ENCODE data around the gene UPK1A. TPM values are rescaled to one million over a fixed set of nuclear protein-coding genes. Genes with fewer than 3 reads are reported as not detected.
"Not testable (repeated sequence)": the region's sequence is repeated elsewhere in the genome, so short reads cannot be mapped to it uniquely, and the experiment has no call there.

The UPK1A gene
- total RNA-seq, 2 donors from 2014 or later = 0.19 TPM; not detected in 1

GRCh38 chr19:35643255-35644205, 22.8 kb upstream of the UPK1A start:
- DNase-seq (ENCODE audit: low spot score) = peak; percentile 93

DNA sequence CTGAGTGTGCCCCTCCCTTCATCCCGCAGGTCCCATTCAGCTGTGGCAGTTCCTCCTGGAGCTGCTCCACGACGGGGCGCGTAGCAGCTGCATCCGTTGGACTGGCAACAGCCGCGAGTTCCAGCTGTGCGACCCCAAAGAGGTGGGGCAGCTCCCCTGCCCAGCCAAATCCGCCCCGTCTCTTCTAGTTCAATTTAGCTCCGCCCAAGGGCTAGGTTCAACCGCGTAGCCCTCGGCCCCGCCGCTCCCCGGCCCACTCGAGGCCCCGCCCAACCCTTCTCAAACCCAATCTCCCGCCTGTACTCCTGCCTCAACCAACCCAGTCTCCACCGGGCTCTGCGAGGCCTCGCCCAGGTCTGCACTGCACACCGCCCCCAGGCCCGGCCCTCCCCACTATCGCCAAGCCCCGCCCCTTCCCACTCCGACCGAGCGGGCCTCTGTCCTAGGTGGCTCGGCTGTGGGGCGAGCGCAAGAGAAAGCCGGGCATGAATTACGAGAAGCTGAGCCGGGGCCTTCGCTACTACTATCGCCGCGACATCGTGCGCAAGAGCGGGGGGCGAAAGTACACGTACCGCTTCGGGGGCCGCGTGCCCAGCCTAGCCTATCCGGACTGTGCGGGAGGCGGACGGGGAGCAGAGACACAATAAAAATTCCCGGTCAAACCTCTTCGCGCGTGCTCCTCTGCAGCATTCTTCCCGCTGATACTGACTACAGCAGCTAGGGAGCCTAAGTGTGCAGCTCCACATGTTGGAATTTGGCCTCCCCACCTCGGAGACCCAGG, 21.9 kb upstream of the UPK1A start:
- peak; percentile 98 for DNase-seq (ENCODE audit: low spot score)
- intact Hi-C loops (cut with DNase I) = no loop called here

More at GRCh38 chr19:35643255-35644205, 22.8 kb upstream of the UPK1A start:
- intact Hi-C loops (cut with DNase I) = no loop called here

GRCh38 chr19:35644987-35645679, 21.2 kb upstream of the UPK1A start:
- intact Hi-C loops (cut with DNase I) = no loop called here
- DNase-seq (ENCODE audit: low spot score) = peak; percentile 94

GRCh38 chr19:35645680-35646511, 20.4 kb upstream of the UPK1A start:
- DNase-seq (ENCODE audit: low spot score) = no peak
- intact Hi-C loops (cut with DNase I) = no loop called here

DNA sequence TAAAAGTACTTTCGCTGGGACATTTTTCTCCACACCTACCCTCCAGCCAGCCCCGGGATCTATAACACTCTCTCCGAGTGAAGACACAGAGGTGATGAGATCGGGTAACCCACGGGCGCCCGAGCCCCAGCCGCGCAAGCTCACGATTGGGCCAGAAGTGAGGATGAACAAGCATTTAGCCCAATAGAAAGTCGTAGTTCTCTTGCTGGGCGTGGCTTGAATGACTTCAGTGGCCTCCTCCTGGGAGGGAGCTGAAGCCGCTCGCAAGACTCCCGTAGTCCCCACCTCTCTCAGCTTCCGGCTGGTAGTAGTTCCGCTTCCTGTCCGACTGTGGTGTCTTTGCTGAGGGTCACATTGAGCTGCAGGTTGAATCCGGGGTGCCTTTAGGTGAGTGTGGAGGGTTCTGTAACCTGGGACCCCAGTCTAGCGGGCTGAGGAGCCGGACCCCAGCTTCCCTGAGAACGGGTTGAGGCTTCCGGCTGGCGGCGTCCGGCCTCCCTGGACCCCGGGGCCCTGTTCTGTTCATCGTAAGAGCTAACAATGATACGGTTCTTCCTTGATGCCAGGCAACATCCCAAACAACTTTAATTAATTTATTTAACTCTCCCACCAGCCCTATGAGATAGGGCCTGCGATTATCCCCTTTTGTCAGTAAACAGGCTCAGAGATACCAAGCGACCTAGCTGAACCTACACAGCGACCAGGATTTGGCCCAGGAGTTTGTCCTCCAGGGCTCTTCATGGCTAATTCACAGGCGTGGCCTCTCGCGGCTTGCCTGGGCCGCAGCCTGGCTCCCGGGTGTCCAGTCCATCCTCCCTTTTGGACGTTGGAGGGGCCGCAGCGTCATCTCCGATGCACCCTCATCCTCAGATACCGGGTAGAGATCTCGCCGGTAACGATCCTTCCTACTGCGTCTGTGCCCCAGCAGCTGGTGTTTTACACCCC, 18.0 kb upstream of the UPK1A start, which contains the start of gene COX6B1:
TSS of gene COX6B1 (plus strand) at position 307 of the 945 bp plus-strand sequence. CDS start 2,921 bp downstream, outside the sequence.
- peak; percentile 97 for DNase-seq (ENCODE audit: low spot score)
- intact Hi-C loops (cut with DNase I) = no loop called here

GRCh38 chr19:35650581-35650980, 15.7 kb upstream of the UPK1A start:
- intact Hi-C loops (cut with DNase I) = no loop called here
- no peak for DNase-seq (ENCODE audit: low spot score)

- intact Hi-C loops (cut with DNase I) = not testable (repeated sequence)
These were observed 11.5 kb upstream of the UPK1A start for GRCh38 chr19:35654828-35655227.

DNA sequence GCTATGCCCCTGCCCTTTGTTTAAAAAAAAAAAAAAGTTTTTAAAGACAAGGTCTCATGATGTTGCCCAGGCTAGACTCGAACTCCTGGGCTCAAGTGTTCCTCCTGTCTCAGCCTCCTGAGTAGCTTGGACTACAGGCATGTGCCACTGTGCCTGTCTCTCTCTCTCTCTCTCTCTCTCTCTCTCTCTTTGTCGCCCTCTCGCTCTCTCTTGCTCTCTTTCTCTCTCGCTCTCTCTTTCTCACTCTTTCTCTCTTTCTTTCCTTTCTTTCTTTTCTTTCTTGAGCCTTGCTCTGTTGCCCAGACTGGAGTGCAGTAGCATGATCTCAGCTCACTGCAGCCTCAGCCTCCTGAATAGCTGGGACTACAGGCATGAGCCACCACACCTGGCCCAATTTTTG, 10.7 kb upstream of the UPK1A start:
- no peak for DNase-seq (ENCODE audit: low spot score)
- intact Hi-C loops (cut with DNase I) = no loop called here

More at GRCh38 chr19:35654828-35655227, 11.5 kb upstream of the UPK1A start:
- DNase-seq (ENCODE audit: low spot score) = not testable (repeated sequence)

DNA sequence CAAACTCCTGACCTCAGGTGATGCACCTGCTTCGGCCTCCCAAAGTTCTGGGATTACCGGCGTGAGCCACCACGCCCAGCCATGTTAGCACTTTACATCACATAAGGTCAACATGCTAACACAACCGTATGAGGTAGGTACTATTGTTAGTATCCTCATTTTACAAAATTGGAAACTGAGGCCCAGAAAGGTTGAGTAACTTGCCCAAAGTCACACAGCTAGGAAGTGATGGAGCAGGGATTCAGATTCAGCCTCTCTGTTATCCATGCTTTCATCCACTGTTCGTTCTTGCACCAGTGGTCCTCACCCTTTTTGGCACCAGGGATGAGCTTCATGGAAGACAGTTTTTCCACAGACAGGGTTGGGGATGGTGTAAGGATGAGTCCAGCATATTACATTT, 9.6 kb upstream of the UPK1A start:
- intact Hi-C loops (cut with DNase I) = no loop called here
- no peak for DNase-seq (ENCODE audit: low spot score)

GRCh38 chr19:35657904-35658700, 8.2 kb upstream of the UPK1A start:
- DNase-seq (ENCODE audit: low spot score) = no peak
- intact Hi-C loops (cut with DNase I) = no loop called here

DNA sequence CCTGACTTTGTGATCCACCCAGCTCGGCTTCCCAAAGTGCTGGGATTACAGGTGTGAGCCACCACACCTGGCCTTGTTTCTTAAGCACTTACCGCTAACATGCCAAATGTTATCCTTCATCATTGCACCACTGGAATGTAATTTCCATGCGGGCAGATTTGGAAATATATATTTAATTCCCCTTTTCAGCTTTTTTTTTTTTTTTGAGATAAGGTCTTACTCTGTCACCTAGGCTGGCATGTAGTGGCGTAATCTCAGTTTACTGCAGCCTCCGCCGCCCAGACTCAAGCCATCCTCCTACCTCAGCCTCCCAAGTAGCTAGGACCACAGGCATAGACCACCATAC, 4.3 kb upstream of the UPK1A start:
- no peak for DNase-seq (ENCODE audit: low spot score)
- intact Hi-C loops (cut with DNase I) = no loop called here

- intact Hi-C loops (cut with DNase I) = no loop called here
- no peak for DNase-seq (ENCODE audit: low spot score)
These were observed 2.3 kb upstream of the UPK1A start for GRCh38 chr19:35663981-35664380.

- no peak for DNase-seq (ENCODE audit: low spot score)
These were observed 1.2 kb upstream of the UPK1A start for GRCh38 chr19:35665157-35665556.

GRCh38 chr19:35665604-35666003, 713 bp upstream of the UPK1A start:
- intact Hi-C loops (cut with DNase I) = no loop called here
- DNase-seq (ENCODE audit: low spot score) = no peak

More at GRCh38 chr19:35665157-35665556, 1.2 kb upstream of the UPK1A start:
- intact Hi-C loops (cut with DNase I) = no loop called here

DNA sequence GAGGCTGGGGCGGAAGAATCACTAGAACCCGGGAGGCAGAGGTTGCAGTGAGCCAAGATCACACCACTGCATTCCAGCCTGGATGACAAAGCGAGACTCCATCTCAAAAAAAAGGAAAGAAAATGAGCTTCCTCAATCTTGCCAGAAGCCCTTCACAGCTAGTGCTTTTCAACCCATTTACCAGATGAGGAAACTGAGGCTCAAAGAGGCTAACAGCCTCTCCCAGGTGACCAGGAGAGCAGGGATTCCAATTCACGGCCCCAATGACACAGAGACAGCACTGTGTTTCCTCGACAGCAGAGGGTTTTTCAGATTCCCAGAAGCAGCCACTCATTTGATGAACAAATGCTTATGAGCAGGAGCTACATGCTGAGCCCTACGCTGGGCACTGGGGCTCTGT, 3.2 kb downstream of the UPK1A start:
- intact Hi-C loops (cut with DNase I) = no loop called here
- no peak for DNase-seq (ENCODE audit: low spot score)

DNA sequence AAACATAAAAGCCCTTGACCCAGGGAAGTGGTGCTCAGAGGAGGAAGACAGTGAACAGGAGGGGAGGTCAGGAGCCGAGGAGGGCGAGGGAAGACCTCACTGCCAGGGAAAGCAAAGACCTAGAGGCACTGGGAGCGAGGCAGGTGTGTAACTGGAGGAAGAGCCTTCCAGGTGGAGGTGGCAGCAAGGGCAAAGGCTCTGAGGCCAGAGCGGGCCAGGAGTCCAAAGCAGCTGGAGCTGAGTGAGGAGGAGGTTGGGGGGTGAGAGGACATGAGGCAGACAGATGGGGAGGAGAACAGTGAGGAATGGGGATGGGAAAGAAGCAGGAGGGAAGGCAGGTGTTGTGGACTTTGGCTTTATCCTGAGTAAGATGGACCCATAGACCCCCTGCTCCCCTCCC, 3.7 kb downstream of the UPK1A start:
- intact Hi-C loops (cut with DNase I) = no loop called here
- DNase-seq (ENCODE audit: low spot score) = no peak

GRCh38 chr19:35670686-35671085, 4.4 kb downstream of the UPK1A start:
- intact Hi-C loops (cut with DNase I) = no loop called here
- no peak for DNase-seq (ENCODE audit: low spot score)

All from posterior vena cava (tissue), 2 donors.